Epithelial cell of proximal tubule (primary cell): ENCODE data around the gene STRBP. TPM values are rescaled to one million over a fixed set of nuclear protein-coding genes. Genes with fewer than 3 reads are reported as not detected.
"Not testable (repeated sequence)": the region's sequence is repeated elsewhere in the genome, so short reads cannot be mapped to it uniquely, and the experiment has no call there.

Source experiments
- DNase-seq: peaks from one replicate; pipeline ENCODE4 v3.0.0-alpha.2; 2011; ENCODE audit warnings: low read depth
- H3K4me3 ChIP-seq: 2 replicates; pipeline ENCODE4 v1.5.1; 2011; ENCODE audit warnings: low read depth, mild to moderate bottlenecking, low read length
- total RNA-seq: library from RNA; depleted of rRNA; stranded (reverse); fragments of >200 nt; gene quantifications from 2 replicates; pipeline ENCODE4 v1.2.3, GENCODE V29; 2015
- TF ChIP-seq, protein P1 (sequence below): conservative IDR thresholded peaks from 2 replicates; pipeline ENCODE4 v1.5.1; 2012; ENCODE audit warnings: low read depth, mild to moderate bottlenecking, low read length

Gene STRBP
- total RNA-seq, 1 donor from 2014 or later, result 18.2 TPM

DNA sequence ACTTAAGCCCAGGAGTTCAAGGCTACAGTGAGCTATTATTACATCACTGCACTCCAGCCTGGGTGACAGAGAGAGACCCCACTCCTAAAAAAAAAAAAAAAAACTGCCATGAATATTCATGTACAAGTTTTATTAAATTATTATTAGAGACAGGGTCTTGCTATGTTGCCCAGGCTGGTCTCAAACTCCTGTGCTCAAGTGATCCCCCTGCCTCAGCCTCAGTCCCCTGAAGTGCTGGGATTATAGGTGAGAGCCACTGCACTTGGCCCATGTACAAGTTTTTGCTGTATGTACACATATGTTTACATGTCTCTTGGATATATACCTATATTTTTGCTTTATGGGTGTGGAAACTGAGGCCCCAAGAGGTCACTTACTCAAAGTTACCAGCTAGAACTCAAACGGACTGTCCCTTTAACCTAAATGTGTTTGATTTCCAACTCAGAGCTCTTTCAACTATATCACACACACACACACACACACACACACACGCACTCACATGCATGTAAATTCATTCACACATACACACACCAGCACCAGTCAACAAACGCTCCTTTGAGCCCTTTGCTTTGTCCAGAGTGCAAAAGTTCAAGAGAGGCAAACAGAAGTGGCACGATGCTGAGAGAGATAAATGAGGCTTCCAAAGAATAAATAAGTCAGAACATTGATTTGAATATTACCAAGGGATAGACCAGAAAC, 42.3 kb upstream of the STRBP start:
- no peak overlapping the region for H3K4me3 ChIP-seq
- no peak for DNase-seq
- TF ChIP-seq, protein P1, sequence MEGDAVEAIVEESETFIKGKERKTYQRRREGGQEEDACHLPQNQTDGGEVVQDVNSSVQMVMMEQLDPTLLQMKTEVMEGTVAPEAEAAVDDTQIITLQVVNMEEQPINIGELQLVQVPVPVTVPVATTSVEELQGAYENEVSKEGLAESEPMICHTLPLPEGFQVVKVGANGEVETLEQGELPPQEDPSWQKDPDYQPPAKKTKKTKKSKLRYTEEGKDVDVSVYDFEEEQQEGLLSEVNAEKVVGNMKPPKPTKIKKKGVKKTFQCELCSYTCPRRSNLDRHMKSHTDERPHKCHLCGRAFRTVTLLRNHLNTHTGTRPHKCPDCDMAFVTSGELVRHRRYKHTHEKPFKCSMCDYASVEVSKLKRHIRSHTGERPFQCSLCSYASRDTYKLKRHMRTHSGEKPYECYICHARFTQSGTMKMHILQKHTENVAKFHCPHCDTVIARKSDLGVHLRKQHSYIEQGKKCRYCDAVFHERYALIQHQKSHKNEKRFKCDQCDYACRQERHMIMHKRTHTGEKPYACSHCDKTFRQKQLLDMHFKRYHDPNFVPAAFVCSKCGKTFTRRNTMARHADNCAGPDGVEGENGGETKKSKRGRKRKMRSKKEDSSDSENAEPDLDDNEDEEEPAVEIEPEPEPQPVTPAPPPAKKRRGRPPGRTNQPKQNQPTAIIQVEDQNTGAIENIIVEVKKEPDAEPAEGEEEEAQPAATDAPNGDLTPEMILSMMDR, result no peak

DNA sequence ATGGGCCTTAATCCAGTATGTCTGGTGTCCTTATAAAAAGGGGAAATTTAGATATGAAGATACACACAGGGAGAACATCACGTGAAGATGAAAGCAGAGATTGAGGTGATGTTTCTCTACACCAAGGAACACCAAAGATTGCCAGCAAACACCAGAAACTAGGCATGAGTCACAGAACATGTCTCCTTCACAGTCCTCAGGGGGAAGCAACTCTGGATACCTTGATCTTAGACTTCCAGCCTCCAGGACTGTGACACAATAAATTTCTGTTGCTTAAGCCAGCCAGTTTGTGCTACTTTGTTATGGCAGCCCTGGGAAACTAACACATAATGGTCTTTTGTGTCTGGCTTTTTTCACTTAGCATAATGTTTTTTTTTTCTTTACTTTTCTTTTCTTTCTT, 41.2 kb upstream of the STRBP start:
- DNase-seq, result no peak
- H3K4me3 ChIP-seq, result no peak overlapping the region
- TF ChIP-seq, protein P1, result no peak

DNA sequence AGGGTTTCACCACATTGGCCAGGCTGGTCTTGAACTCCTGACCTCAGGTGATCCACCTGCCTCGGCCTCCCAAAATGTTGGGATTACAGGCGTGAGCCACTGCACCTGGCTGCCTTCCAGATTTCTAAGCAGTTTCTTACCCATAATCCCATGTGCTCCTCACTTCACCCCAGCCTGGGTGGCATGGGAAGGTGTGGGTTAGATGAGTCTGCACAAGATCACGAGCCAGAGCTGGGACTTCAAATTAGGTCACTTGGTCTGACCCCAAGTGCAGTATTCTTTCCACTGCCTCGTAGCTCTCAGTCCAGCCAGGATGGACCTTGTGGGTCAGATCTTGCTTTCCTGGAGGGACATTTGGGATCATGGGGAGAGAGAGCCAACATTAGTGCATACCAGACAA, 37.5 kb upstream of the STRBP start:
- no peak overlapping the region for H3K4me3 ChIP-seq
- DNase-seq, result no peak
- TF ChIP-seq, protein P1, result no peak

DNA sequence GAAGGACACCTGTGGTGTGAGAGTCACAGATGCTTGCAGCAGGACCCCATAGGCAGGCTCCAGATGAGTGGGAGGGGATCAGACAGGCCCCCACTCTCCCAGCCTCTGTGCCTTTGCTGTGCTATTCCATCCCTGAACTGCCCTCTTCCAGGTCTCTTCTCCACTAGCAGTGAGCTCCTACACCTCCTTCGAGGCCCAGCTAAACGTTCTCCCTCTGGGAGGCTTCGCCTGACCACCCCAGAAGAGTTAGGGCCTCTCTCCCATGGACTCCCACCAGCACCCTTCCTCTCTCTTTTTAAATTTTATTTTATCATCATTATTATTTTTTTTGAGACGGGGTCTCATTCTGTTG, 35.9 kb upstream of the STRBP start:
- H3K4me3 ChIP-seq, result no peak overlapping the region
- TF ChIP-seq, protein P1, result no peak
- DNase-seq, result no peak

DNA sequence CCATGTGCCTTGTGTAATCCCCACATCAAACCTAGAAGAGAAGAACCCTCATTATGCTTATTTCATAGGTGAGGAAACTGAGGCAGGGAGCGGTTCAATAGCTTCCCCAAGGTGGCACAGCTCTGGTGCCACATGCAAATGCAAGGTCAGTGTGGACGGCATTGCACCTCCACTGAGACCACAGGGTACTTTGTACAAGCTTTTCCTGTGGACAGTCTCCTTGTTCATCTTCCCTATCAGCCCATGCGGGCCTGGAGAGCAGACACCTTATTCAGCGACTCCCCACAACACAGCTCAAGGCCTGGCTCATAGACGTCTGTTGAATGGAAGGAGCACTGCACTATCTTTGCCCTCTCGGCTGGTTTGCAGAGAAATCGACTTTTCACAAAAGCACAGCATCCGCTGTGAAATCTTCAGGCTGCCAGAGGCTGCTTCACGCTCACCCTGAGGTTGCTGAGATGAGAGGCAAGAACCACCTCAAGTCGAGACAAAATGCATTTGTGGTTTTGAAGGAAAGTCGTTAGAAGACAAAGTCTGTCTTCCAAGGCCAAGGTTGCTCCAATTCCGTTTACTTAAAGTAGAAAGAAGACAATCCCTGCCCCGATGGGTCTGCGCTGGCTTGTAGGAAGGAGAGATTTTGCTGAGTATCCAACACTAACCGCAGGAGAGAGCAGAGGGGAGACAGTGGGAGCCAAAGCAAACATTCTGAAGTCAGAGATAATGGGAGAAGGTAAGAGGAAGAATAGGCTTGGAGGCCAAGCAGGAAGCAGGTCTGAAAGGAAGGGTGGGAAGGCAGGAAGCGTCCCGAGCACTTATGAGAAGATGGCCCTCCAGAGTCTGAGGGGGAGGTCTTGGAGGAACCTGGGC, 34.2 kb upstream of the STRBP start:
- DNase-seq, result no peak
- TF ChIP-seq, protein P1, result no peak
- no peak overlapping the region for H3K4me3 ChIP-seq

DNA sequence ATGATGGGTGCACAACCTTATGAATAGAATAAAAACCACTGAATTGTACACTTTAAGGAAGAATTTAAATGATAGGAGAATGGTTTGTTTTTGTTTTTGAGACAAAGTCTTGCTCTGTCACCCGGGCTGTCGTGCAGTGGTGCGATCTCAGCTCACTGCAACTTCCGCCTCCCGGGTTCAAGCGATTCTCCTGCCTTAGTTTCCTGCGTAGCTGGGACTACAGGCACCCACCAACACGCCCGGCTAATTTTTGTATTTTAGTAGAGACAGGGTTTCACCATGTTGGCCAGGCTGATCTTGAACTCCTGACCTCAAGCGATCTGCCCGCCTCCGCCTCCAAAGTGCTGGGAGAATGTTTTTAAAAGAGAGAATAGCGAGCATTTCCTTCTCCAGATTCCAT, 33.5 kb upstream of the STRBP start:
- not testable (repeated sequence) for H3K4me3 ChIP-seq, DNase-seq

GRCh38 chr9:123300554-123300953, 32.2 kb upstream of the STRBP start:
- TF ChIP-seq, protein P1, result no peak
- H3K4me3 ChIP-seq, result no peak overlapping the region
- DNase-seq, result no peak
